Heart left ventricle (tissue), 16 donors: ENCODE data around the gene SLC23A2. TPM values are rescaled to one million over a fixed set of nuclear protein-coding genes. Genes with fewer than 3 reads are reported as not detected.

Source experiments
- ATAC-seq, 4 donors: fragments of 200-7000 bp; cut with Tn5 transposase; one replicate each; pipeline ENCODE4 v1.9.1; 2020 to 2022; ENCODE audit warnings: moderate library complexity in 4 of 4, mild to moderate bottlenecking in 3 of 4, moderate number of reproducible peaks in 1 of 4
- DNase-seq, 5 donors: peaks; one replicate each; pipeline ENCODE4 v3.0.0-alpha.2; 2020
- H3K27ac ChIP-seq, 12 donors: fragments of 200-600 bp; sonication (generic) in 4 of 12; one replicate each; pipeline versions ENCODE4 v1.5.0 to v1.8.0; 2016 to 2022; ENCODE audit warnings: mild to moderate bottlenecking in 2 of 12
- H3K27me3 ChIP-seq, 9 donors: fragments of 200-600 bp; sonication (generic) in 2 of 9; one replicate each; pipeline versions ENCODE4 v1.5.1 to v1.8.0; 2016 to 2022; ENCODE audit warnings: mild to moderate bottlenecking in 3 of 9
- H3K36me3 ChIP-seq, 9 donors: fragments of 200-600 bp; sonication (generic) in 2 of 9; one replicate each; pipeline versions ENCODE4 v1.5.0 to v1.8.0; 2018 to 2022; ENCODE audit warnings: mild to moderate bottlenecking in 2 of 9
- H3K4me1 ChIP-seq, 12 donors: fragments of 200-600 bp; sonication (generic) in 4 of 12; one replicate each; pipeline versions ENCODE4 v1.5.0 to v1.8.0; 2016 to 2022; ENCODE audit warnings: mild to moderate bottlenecking in 3 of 12
- H3K4me3 ChIP-seq, 12 donors: fragments of 200-600 bp; sonication (generic) in 4 of 12; one replicate each; pipeline versions ENCODE4 v1.5.0 to v1.8.0; 2017 to 2022; ENCODE audit warnings: mild to moderate bottlenecking in 9 of 12, moderate library complexity in 4 of 12
- H3K9me3 ChIP-seq, 12 donors: fragments of 200-600 bp; sonication (generic) in 4 of 12; one replicate each; pipeline versions ENCODE4 v1.5.0 to v1.8.0; 2016 to 2022; ENCODE audit warnings: mild to moderate bottlenecking in 1 of 12
- POLR2A ChIP-seq, 2 donors: fragments of 450-650 bp; IDR thresholded peaks; one replicate each; pipeline ENCODE4 v1.6.1; 2017; ENCODE audit warnings: antibody characterized with exemption in 2 of 2, mild to moderate bottlenecking in 2 of 2, moderate library complexity in 2 of 2
- WGBS, 4 donors: extraction: QIAGEN DNeasy Blood & Tissue Kit in 2 of 4; methylation state at CpG; one replicate each; pipeline versions ENCODE4 v1.1.5 to v1.1.7; 2013 to 2018; 5-methylcytosine and 5-hydroxymethylcytosine counted together
- intact Hi-C, 10 donors: fragments of 100-400 bp; cut with DNase I; formaldehyde crosslinking; loops; one replicate each; pipeline versions ENCODE4 v1.11.1 to v1.14.2; 2022
- polyA plus RNA-seq, 2 donors: library from polyadenylated mRNA; stranded (reverse); fragments of 200-250 nt; gene quantifications; one replicate each; pipeline ENCODE4 v1.2.3, GENCODE V29; 2013
- total RNA-seq, 9 donors: library from RNA; depleted of rRNA in 2 of 9; stranded (reverse); fragments of >200 nt in 2 of 9; fragmentation: NEBNext Ultra II Directional in 3 of 9; extraction: Animal tissue kit (Norgen Biotek cat#: 25700) in 3 of 9; gene quantifications; one replicate each; pipeline versions ENCODE4 v1.1.0 to v1.2.4, GENCODE V29; 2016 to 2023
- TF ChIP-seq, protein P1 (sequence below), 12 donors: fragments of 200-600 bp; sonication (generic) in 4 of 12; IDR thresholded peaks; one replicate each; pipeline versions ENCODE4 v1.5.0 to v1.8.0; 2018 to 2022; ENCODE audit warnings: antibody characterized with exemption in 12 of 12, mild to moderate bottlenecking in 5 of 12
- donor health status: ischemic (EF 13 %, LVEDD 7.1; RV severe dilation, severe dysfunction).
- donor health status: healthy with polysubstance abuse.
- donor health status: DM: no; HTN: yes; CAD: no.
- donor health status: DM: no; HTN: no; CAD: no.
- donor health status: ischemic (EF 25% LVEDD 6.9; RV normal size, moderate dysfunction).
- donor health status: ischemic (EF 25% LVEDD 5.7; RV mildly dilated, moderate dysfunction).
- donor health status: healthy.
- donor health status: DM: yes; HTN: yes; CAD: no.
- donor health status: ischemic (EF 35%, LVEDD 5.7; RV mildly dilated, moderate dysfunction).
- donor health status: nonischemic (EF 11% LVEDD 7.7; RV severe dilation, severe dysfunction).
- donor health status: DM: yes; HTN: yes; CAD: no.
- donor health status: PGD.
- donor health status: ischemic (EF 29% LVEDD 5.4; RV normal size, mild dysfunction).
- donor health status: nonischemic (EF 23%, LVEDD 6.1; RV moderate dilation, normal function).

Gene SLC23A2
- total and polyA plus RNA-seq, 11 donors = 3.0 to 18.7 (median 8.1) TPM

- H3K4me3 ChIP-seq = no peak overlapping the region
- no peaks in the 10 kb centered on the region for H3K9me3 ChIP-seq
- H3K4me1 ChIP-seq = peaks cover 0 to 23% (median 8%) of the 10 kb centered on the region in 12 donors
- 84 to 97% (median 87%) methylated on average over 3 of the region's 3 CpGs for WGBS, 4 donors
- ATAC-seq = no peak
- no peak overlapping the region for H3K27ac ChIP-seq
- no peak for TF ChIP-seq POLR2A (IDR thresholded peaks at IDR 0.05)
- TF ChIP-seq, protein P1, sequence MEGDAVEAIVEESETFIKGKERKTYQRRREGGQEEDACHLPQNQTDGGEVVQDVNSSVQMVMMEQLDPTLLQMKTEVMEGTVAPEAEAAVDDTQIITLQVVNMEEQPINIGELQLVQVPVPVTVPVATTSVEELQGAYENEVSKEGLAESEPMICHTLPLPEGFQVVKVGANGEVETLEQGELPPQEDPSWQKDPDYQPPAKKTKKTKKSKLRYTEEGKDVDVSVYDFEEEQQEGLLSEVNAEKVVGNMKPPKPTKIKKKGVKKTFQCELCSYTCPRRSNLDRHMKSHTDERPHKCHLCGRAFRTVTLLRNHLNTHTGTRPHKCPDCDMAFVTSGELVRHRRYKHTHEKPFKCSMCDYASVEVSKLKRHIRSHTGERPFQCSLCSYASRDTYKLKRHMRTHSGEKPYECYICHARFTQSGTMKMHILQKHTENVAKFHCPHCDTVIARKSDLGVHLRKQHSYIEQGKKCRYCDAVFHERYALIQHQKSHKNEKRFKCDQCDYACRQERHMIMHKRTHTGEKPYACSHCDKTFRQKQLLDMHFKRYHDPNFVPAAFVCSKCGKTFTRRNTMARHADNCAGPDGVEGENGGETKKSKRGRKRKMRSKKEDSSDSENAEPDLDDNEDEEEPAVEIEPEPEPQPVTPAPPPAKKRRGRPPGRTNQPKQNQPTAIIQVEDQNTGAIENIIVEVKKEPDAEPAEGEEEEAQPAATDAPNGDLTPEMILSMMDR (IDR thresholded peaks at IDR 0.05) = no peak
- intact Hi-C loops = loop anchor here in 1 of 10 donors (10.0 kb wide), 1 partner anchor 56 kb away; no protein-coding TSS in a partner anchor
- no peaks in the 10 kb centered on the region for H3K27me3 ChIP-seq
- no peaks in the 10 kb centered on the region for H3K36me3 ChIP-seq
- DNase-seq = no peak
These were observed 80.7 kb downstream of the SLC23A2 start for GRCh38 chr20:4920655-4921054.

- H3K36me3 ChIP-seq = no peaks in the 10 kb centered on the region
- intact Hi-C loops = loop anchor here in 1 of 10 donors (10.0 kb wide), 1 partner anchor 55 kb away; no protein-coding TSS in a partner anchor
- no peaks in the 10 kb centered on the region for H3K9me3 ChIP-seq
- H3K27ac ChIP-seq = no peak overlapping the region
- no peaks in the 10 kb centered on the region for H3K27me3 ChIP-seq
- DNase-seq (no peak), ATAC-seq (no peak)
- H3K4me1 ChIP-seq = peaks cover 0 to 20% (median 7%) of the 10 kb centered on the region in 12 donors
- no peak overlapping the region for H3K4me3 ChIP-seq
- WGBS, 4 donors = 94 to 97% (median 96%) methylated on average over 6 of the region's 6 CpGs
- TF ChIP-seq POLR2A (IDR thresholded peaks at IDR 0.05) = no peak
- TF ChIP-seq, protein P1 (IDR thresholded peaks at IDR 0.05) = no peak
These were observed 81.2 kb downstream of the SLC23A2 start for GRCh38 chr20:4920131-4920530.

DNA sequence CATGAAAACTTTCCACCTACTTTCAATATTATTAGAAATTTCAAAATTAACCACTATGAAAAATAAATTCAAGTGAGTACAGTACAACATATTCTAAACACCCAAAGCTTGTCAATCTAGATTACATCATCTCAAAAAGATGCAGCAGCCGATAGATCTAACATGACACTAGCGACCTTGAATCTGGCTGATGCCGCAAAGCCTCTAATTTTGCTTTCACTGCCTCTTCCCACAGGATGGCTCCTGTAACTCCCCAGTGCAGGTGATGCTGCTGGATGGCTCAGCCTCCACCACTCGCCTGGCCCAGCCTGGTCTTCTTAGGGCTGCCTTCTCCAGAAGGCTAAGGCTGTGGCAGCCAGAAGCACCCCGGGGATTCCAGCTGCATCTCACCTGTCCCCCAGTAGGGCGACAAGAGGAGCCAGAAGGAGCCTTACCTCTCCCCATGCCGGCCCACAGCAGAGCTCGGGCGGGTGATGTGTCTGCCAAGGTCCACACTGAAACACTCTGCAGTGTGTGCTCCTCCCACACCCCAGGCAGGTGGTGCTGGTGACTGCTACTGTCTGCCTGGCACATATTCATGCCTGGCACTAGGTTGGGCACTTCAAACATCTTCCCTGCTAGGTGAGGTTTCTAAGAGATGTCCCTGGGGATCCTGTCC lies 82.1 kb downstream of the SLC23A2 start:
- intact Hi-C loops = no loop called here
- Histone ChIP-seq H3K27ac (no peak overlapping the region), H3K27me3 (no peaks in the 10 kb centered on the region), H3K4me1 (peaks cover 0 to 20% (median 7%) of the 10 kb centered on the region in 12 donors), H3K4me3 (no peak overlapping the region), H3K9me3 (no peaks in the 10 kb centered on the region), H3K36me3 (no peaks in the 10 kb centered on the region)
- DNase-seq (no peak), ATAC-seq (no peak)
- 77 to 91% (median 87%) methylated on average over 4 to 9 of the region's 9 CpGs for WGBS, 4 donors
- TF ChIP-seq, protein P1 (IDR thresholded peaks at IDR 0.05) = no peak
- TF ChIP-seq POLR2A (IDR thresholded peaks at IDR 0.05) = no peak

GRCh38 chr20:4918473-4918872 lies 82.8 kb downstream of the SLC23A2 start:
- TF ChIP-seq POLR2A (IDR thresholded peaks at IDR 0.05) = no peak
- TF ChIP-seq, protein P1 (IDR thresholded peaks at IDR 0.05) = no peak
- no peaks in the 10 kb centered on the region for H3K27me3 ChIP-seq
- peaks cover 0 to 20% (median 7%) of the 10 kb centered on the region in 12 donors for H3K4me1 ChIP-seq
- DNase-seq (no peak), ATAC-seq (no peak)
- WGBS, 4 donors = 92 to 96% (median 94%) methylated on average over 6 of the region's 6 CpGs
- intact Hi-C loops = no loop called here
- H3K9me3 ChIP-seq = no peaks in the 10 kb centered on the region
- H3K36me3 ChIP-seq = no peaks in the 10 kb centered on the region
- H3K4me3 ChIP-seq = no peak overlapping the region
- no peak overlapping the region for H3K27ac ChIP-seq
